Measurements from ENCODE around the gene PDE7B. TPM values are rescaled to one million over a fixed set of nuclear protein-coding genes. Genes with fewer than 3 reads are reported as not detected.

PDE7B gene
- total and polyA plus RNA-seq, 4 donors: 0.75 to 5.2 (median 1.3) TPM

DNA sequence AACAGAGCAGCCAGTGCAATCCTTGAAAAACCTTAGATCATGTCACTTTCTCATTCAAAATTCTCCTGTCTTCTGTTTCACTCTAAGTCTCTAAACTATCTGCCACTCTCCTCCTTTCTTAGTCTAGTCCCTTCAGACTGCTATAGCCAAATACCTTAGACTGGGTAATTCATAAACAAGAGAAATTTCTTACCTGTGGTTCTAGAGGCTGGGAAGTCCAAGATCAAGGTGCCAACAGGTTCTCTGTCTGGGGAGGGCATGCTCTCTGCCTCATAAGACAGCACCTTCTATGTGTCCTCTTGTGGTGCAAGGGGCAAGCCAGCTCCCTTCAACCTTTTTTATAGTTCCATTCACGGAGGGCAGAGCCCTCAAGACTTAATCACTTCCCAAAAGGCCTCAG lies 242.3 kb downstream of the PDE7B start (continued):
- TF ChIP-seq GABPA (IDR thresholded peaks at IDR 0.05 in 1 of 2, conservative IDR thresholded peaks at IDR 0.05 in 1 of 2) (no peak), NR2F2 (IDR thresholded peaks at IDR 0.05) (no peak), JUND (IDR thresholded peaks at IDR 0.05) (no peak)

DNA sequence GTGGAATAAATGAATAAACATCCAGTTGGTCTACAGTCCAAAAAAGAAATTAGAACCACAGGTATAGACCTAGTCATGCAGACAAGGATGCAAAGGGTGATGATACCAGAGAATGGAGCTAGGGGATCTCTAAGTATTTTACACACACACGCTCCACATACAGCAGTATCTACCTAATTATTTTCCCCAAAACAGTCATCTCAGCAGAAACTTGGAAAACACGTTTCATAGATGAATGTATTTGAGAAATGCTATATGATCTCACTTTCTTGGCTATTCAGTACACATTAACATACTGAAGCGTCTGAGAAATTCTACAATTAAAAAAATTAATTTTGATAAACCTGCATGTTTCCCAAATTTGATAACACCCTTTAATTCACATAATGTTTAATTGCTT lies 243.3 kb downstream of the PDE7B start:
- 95% methylated on average over 3 of the region's 3 CpGs for whole genome bisulfite sequencing
- Histone ChIP-seq H3K9me3 (ENCODE audit: control insufficient read depth in 4 of 4, low read length in 3 of 4) (peaks cover 0 to 2% (median 0%) of the 10 kb centered on the region in 4 donors), H3K27me3 (ENCODE audit: control insufficient read depth in 4 of 4, insufficient read depth in 4 of 4, low read length in 3 of 4) (no peaks in the 10 kb centered on the region), H3K9ac (ENCODE audit: low read depth in 1 of 2, low read length in 2 of 2) (no peak overlapping the region), H3K4me1 (ENCODE audit: control insufficient read depth in 4 of 4, insufficient read depth in 4 of 4, low read length in 3 of 4) (no peaks in the 10 kb centered on the region), H3K27ac (ENCODE audit: low read depth in 1 of 2, low read length in 2 of 2) (no peak overlapping the region), H3K4me3 (ENCODE audit: low read depth in 1 of 3, low read length in 3 of 3) (no peak overlapping the region), H3K36me3 (ENCODE audit: control insufficient read depth in 4 of 4, insufficient read depth in 3 of 4, low read depth in 1 of 4, low read length in 3 of 4) (no peaks in the 10 kb centered on the region)
- DNase-seq (ENCODE audit: low spot score): no peak
- TF ChIP-seq REST (IDR thresholded peaks at IDR 0.05) (no peak), FOXA2 (IDR thresholded peaks at IDR 0.05) (no peak), CTCF (IDR thresholded peaks at IDR 0.05; ENCODE audit: low read depth, low read length, missing input control) (no peak)
- TF ChIP-seq, protein P1, sequence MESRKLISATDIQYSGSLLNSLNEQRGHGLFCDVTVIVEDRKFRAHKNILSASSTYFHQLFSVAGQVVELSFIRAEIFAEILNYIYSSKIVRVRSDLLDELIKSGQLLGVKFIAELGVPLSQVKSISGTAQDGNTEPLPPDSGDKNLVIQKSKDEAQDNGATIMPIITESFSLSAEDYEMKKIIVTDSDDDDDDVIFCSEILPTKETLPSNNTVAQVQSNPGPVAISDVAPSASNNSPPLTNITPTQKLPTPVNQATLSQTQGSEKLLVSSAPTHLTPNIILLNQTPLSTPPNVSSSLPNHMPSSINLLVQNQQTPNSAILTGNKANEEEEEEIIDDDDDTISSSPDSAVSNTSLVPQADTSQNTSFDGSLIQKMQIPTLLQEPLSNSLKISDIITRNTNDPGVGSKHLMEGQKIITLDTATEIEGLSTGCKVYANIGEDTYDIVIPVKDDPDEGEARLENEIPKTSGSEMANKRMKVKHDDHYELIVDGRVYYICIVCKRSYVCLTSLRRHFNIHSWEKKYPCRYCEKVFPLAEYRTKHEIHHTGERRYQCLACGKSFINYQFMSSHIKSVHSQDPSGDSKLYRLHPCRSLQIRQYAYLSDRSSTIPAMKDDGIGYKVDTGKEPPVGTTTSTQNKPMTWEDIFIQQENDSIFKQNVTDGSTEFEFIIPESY (IDR thresholded peaks at IDR 0.05): no peak
- TF ChIP-seq, protein P2, sequence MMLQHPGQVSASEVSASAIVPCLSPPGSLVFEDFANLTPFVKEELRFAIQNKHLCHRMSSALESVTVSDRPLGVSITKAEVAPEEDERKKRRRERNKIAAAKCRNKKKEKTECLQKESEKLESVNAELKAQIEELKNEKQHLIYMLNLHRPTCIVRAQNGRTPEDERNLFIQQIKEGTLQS (IDR thresholded peaks at IDR 0.05): no peak

DNA sequence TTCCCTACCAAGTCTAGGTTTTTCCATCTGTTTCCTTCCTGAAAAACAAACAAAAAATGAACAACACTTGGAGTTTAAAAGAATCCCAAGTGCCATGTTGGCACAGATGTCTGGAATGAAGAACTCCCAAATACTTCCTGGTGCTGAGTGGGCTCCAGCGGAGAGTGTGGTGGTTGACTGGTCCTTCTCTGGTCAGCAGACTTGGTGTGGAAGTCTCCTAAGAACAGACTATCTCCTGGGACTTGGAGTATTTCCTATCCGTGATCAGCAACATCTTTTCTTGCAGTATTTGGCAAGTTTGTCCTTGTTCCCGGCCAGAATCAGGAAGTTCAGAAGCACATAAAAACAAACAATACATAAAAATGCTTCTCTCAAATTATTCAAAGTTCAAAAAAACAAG lies 244.5 kb downstream of the PDE7B start:
- no peaks in the 10 kb centered on the region for H3K36me3 ChIP-seq (ENCODE audit: control insufficient read depth in 4 of 4, insufficient read depth in 3 of 4, low read depth in 1 of 4, low read length in 3 of 4)
- peaks cover 0 to 2% (median 0%) of the 10 kb centered on the region in 4 donors for H3K9me3 ChIP-seq (ENCODE audit: control insufficient read depth in 4 of 4, low read length in 3 of 4)
- H3K4me1 ChIP-seq (ENCODE audit: control insufficient read depth in 4 of 4, insufficient read depth in 4 of 4, low read length in 3 of 4): no peaks in the 10 kb centered on the region
- H3K9ac ChIP-seq (ENCODE audit: low read depth in 1 of 2, low read length in 2 of 2): no peak overlapping the region
- H3K4me3 ChIP-seq (ENCODE audit: low read depth in 1 of 3, low read length in 3 of 3): no peak overlapping the region
- H3K27ac ChIP-seq (ENCODE audit: low read depth in 1 of 2, low read length in 2 of 2): no peak overlapping the region
- DNase-seq (ENCODE audit: low spot score): no peak
- no peaks in the 10 kb centered on the region for H3K27me3 ChIP-seq (ENCODE audit: control insufficient read depth in 4 of 4, insufficient read depth in 4 of 4, low read length in 3 of 4)
- WGBS: 68% methylated on average over 3 of the region's 3 CpGs
- TF ChIP-seq FOXA1 (IDR thresholded peaks at IDR 0.05) (no peak), FOXA2 (IDR thresholded peaks at IDR 0.05) (no peak), RXRA (IDR thresholded peaks at IDR 0.05) (no peak), JUND (IDR thresholded peaks at IDR 0.05) (no peak), RAD21 (IDR thresholded peaks at IDR 0.05) (no peak), MAX (IDR thresholded peaks at IDR 0.05) (no peak), TAF1 (conservative IDR thresholded peaks at IDR 0.05) (no peak), HNF4A (conservative IDR thresholded peaks at IDR 0.05) (no peak), HNF4G (IDR thresholded peaks at IDR 0.05) (no peak), SP1 (IDR thresholded peaks at IDR 0.05) (no peak), NR2F2 (IDR thresholded peaks at IDR 0.05) (no peak), CTCF (IDR thresholded peaks at IDR 0.05; ENCODE audit: low read depth, low read length, missing input control) (no peak), YY1 (IDR thresholded peaks at IDR 0.05) (no peak)
- TF ChIP-seq, protein P1 (IDR thresholded peaks at IDR 0.05): no peak
- TF ChIP-seq, protein P2 (IDR thresholded peaks at IDR 0.05): no peak
